Measurements from ENCODE around the gene DFFB. TPM values are rescaled to one million over a fixed set of nuclear protein-coding genes. Genes with fewer than 3 reads are reported as not detected.

Gene DFFB
- total RNA-seq, 2 experiments from 2014 or later: 8.8 to 11.1 TPM

DNA sequence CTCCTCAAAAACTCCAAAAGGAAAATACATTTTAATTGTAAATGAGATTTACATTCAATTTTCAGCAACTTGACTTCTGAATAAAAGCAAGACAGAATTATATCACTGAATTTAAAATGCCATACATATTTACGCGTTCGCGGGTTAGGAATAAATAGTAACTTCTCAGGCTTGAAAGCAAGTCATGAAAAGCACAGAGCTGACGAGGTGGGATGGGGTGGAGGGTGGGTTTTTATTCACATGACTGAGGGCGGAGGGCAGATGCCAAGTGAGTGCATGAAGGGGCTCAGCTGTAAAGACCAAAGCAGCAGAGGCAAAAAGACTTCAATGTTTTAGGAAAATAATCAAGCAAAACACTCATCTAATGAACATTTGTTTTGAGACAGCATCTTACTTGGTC, 6.0 kb upstream of the DFFB start:
- Mint-ChIP-seq H3K27ac (no peak overlapping the region), H3K36me3 (peaks cover 9% of the 10 kb centered on the region), H3K4me1 (peaks cover 11% of the 10 kb centered on the region), H3K4me3 (no peak overlapping the region), H3K9me3 (no peaks in the 10 kb centered on the region), H3K27me3 (no peaks in the 10 kb centered on the region)
- DNase-seq: no peak

GRCh38 chr1:3852091-3852490, 5.2 kb upstream of the DFFB start:
- no peak for DNase-seq
- H3K36me3 Mint-ChIP-seq: peaks cover 9% of the 10 kb centered on the region
- no peaks in the 10 kb centered on the region for H3K27me3 Mint-ChIP-seq
- peaks cover 11% of the 10 kb centered on the region for H3K4me1 Mint-ChIP-seq
- H3K9me3 Mint-ChIP-seq: no peaks in the 10 kb centered on the region
- no peak overlapping the region for H3K4me3 Mint-ChIP-seq
- H3K27ac Mint-ChIP-seq: no peak overlapping the region

DNA sequence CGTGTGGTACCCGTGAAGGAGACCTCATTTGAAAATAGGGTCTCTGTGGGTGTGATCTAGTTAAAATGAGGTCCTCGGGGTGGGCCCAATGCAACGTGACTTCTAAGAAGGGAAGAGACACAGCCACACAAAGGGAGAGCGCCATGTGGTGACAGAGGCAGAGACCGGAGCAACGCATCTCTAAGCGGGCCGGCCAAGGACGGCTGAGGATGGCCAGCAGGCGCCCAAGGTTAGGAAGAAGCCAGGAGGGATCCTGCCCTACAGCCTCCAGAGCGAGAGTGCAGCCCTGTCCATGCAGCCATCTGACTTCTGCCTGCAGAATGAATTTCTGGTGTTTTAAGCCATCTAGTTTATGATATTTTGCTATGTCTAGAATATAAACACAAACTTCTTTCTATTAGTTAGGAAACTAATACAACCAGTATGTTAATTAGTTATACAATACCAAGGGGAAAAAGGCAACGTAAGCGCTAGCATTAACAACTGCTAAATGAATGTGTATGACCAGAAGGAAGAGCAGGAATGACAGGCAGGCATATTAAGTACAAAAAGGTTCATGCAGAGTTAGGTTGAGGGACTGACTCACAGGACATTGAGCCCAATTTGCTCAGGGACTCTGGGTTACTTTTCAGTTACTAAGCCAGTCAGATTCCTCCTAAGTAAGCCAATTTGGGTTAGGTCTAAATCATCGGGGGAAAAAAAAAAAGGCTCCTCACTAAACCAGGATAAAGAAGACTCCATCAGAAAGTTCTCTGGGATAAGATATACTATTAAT, 4.4 kb upstream of the DFFB start:
- no peaks in the 10 kb centered on the region for H3K27me3 Mint-ChIP-seq
- no peak overlapping the region for H3K27ac Mint-ChIP-seq

DNA sequence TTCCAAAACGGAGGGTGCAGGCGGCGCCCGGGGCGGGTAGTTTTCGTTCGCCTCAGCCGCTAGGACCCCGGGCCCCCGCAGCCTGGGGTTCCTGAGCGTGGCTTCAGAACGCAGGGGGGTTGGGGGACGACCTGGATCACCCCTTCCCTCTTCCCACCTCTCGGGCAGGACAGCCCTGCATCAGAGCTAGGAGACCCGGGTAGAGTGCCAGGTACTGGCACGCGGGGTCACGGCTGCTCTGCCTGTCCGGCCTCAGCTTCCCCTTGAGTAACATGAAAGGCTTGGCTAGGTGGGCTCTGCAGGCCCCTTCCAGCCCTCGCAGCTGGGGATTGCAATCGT, 484 bp downstream of the DFFB start:
- no peaks in the 10 kb centered on the region for H3K9me3 Mint-ChIP-seq
- no peak for DNase-seq
- no peaks in the 10 kb centered on the region for H3K27me3 Mint-ChIP-seq
- peaks cover 25% of the 10 kb centered on the region for H3K4me1 Mint-ChIP-seq
- no peaks in the 10 kb centered on the region for H3K36me3 Mint-ChIP-seq
- H3K4me3 Mint-ChIP-seq: peak overlapping the region; percentile 96
- no peak overlapping the region for H3K27ac Mint-ChIP-seq

More for the DNA sequence above, 4.4 kb upstream of the DFFB start:
- no peak overlapping the region for H3K4me3 Mint-ChIP-seq
- peaks cover 11% of the 10 kb centered on the region for H3K4me1 Mint-ChIP-seq
- H3K36me3 Mint-ChIP-seq: peaks cover 8% of the 10 kb centered on the region
- no peak for DNase-seq
- H3K9me3 Mint-ChIP-seq: no peaks in the 10 kb centered on the region

DNA sequence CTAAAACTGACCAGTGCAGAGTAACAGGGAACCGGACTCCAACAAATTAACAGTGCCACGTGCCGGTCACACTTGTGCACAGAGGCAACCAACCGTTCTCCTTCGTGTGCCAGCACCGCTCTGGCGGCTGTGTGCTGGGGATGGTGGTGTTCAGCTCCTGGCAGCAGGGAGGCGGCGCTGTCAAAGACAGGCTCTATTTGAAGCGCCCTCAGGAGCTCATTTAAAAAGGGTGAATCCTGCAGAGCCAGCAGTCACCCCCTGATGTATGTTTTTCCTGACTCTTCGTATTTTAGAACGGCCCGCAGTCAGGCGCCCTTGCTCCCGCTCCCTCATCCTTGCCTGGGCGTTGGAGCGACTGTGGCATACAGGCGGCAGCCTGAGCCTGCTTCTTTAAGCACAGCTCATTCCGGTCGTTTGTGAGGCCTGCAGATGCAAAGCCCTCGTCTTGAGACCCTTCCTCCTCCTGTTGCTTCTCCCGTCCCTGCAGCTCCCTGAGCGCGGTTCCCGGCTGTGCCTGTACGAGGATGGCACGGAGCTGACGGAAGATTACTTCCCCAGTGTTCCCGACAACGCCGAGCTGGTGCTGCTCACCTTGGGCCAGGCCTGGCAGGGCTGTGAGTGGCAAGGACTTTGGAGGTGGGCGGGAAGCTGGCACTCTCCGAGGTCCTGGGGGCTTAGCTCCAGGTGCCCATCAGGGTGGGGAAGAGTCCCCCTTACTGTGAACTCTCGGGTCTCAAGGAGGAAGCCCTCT, 1.1 kb downstream of the DFFB start:
- no peak for DNase-seq
- peak overlapping the region; percentile 96 for H3K4me3 Mint-ChIP-seq
- H3K36me3 Mint-ChIP-seq: no peaks in the 10 kb centered on the region
- H3K27ac Mint-ChIP-seq: no peak overlapping the region
- H3K4me1 Mint-ChIP-seq: peaks cover 27% of the 10 kb centered on the region
- H3K9me3 Mint-ChIP-seq: no peaks in the 10 kb centered on the region
- no peaks in the 10 kb centered on the region for H3K27me3 Mint-ChIP-seq

DNA sequence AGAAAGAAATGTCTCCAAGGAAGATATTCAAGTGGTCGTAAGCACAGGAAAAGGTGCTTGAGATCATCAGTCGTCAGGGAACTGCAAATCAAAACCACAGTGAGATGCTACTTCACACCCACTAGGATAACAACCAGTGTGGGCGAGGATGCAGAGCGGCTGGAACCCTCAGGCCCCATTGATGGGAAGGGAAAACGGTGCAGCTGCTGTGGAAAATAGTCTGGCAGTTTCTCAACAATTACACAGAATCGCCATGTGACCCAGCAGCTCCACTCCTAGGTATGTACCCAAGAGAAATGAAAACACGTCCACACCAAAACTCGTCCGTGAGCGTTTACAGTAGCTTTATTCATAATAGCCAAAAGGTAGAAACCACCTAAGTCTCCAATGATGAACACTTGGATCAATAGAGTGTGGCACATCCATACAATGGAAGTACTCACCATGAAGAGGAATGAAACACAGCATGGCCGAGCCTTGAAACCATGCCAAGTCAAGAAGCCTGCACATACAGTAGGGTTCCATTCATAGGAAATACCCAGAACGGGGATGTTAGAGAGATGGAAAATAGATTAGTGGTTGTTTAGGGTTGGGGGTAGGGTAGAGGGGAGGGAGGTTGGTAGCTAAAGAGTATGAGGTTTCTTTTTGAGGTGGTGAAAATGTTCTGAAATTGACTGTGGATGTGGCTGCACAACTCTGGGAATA, 6.1 kb downstream of the DFFB start:
- no peak overlapping the region for H3K4me3 Mint-ChIP-seq
- H3K4me1 Mint-ChIP-seq: peaks cover 16% of the 10 kb centered on the region
- peaks cover under 1% of the 10 kb centered on the region for H3K36me3 Mint-ChIP-seq
- no peaks in the 10 kb centered on the region for H3K27me3 Mint-ChIP-seq
- no peak overlapping the region for H3K27ac Mint-ChIP-seq
- no peak for DNase-seq
- no peaks in the 10 kb centered on the region for H3K9me3 Mint-ChIP-seq

GRCh38 chr1:3864884-3865283, 7.6 kb downstream of the DFFB start:
- H3K27me3 Mint-ChIP-seq: no peaks in the 10 kb centered on the region
- peaks cover 8% of the 10 kb centered on the region for H3K36me3 Mint-ChIP-seq
- H3K4me1 Mint-ChIP-seq: peaks cover 4% of the 10 kb centered on the region
- DNase-seq: no peak
- H3K4me3 Mint-ChIP-seq: no peak overlapping the region
- no peaks in the 10 kb centered on the region for H3K9me3 Mint-ChIP-seq
- no peak overlapping the region for H3K27ac Mint-ChIP-seq

- Mint-ChIP-seq H3K36me3 (peaks cover 8% of the 10 kb centered on the region), H3K27me3 (no peaks in the 10 kb centered on the region), H3K4me3 (no peak overlapping the region), H3K27ac (no peak overlapping the region), H3K4me1 (peaks cover 3% of the 10 kb centered on the region), H3K9me3 (no peaks in the 10 kb centered on the region)
- DNase-seq: no peak
Measured at GRCh38 chr1:3865606-3866160, 8.4 kb downstream of the DFFB start.

DNA sequence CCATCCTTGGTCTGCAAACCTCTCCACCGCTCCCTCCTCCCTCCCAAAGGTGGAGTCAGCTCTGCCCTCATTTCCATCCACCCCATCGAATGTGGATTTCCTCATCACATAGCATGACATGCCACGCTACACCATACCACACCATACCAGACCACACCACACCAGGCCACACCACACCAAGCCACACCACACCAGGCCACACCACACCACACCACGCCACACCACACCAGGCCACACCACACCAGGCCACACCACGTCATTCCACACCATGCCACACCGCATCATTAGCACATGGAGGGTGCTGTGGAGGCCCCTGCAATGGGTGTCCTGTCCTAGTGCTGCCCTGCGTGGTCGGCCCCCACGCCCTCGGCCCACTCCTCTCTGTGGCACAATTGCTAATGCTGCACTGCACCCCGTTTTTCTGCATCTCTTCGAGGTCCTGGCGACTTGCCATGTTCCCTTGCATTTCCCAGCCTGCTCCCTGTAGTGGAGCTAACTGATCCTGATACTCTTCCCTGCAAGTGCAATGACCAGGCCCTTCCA, 11.3 kb downstream of the DFFB start:
- no peaks in the 10 kb centered on the region for H3K27me3 Mint-ChIP-seq
- DNase-seq: no peak
- peak overlapping the region; percentile 4 for H3K27ac Mint-ChIP-seq
- peaks cover under 1% of the 10 kb centered on the region for H3K4me1 Mint-ChIP-seq
- H3K4me3 Mint-ChIP-seq: no peak overlapping the region
- H3K9me3 Mint-ChIP-seq: no peaks in the 10 kb centered on the region
- peaks cover 12% of the 10 kb centered on the region for H3K36me3 Mint-ChIP-seq

DNA sequence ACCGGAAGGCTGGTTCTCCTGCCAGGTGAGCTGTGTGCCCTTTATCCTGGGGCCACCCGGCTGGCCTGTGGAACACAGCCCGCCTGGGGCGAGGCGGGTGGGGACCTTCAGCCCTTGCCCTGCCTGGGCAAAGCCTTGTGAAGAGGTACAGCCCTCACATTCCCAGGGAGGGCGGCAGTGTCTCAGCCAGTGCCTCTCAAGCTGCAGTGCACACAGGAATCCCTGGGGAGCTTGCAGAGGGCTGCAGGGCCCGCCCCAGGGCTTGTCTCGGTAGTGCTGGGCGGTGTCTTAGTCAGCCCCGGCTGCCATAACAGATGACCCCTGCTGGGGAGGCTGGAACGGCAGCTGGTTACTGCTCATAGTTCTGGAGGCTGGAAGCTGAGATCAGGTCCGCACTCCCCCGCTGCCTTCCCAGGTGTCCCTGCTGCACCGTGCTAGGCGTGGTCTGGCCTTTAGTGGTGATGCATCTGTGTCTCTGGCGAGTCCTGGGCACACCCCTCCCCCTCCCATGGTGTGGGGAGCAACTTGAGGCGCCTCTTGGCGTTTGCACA, 12.6 kb downstream of the DFFB start:
- Mint-ChIP-seq H3K4me1 (no peaks in the 10 kb centered on the region), H3K9me3 (no peaks in the 10 kb centered on the region), H3K36me3 (peaks cover 20% of the 10 kb centered on the region), H3K27ac (no peak overlapping the region), H3K27me3 (no peaks in the 10 kb centered on the region), H3K4me3 (no peak overlapping the region)
- DNase-seq: no peak

GRCh38 chr1:3871451-3871805, 14.2 kb downstream of the DFFB start:
- Mint-ChIP-seq H3K9me3 (no peaks in the 10 kb centered on the region), H3K4me3 (no peak overlapping the region), H3K4me1 (no peaks in the 10 kb centered on the region), H3K36me3 (peaks cover 27% of the 10 kb centered on the region), H3K27ac (no peak overlapping the region), H3K27me3 (no peaks in the 10 kb centered on the region)
- DNase-seq: no peak

DNA sequence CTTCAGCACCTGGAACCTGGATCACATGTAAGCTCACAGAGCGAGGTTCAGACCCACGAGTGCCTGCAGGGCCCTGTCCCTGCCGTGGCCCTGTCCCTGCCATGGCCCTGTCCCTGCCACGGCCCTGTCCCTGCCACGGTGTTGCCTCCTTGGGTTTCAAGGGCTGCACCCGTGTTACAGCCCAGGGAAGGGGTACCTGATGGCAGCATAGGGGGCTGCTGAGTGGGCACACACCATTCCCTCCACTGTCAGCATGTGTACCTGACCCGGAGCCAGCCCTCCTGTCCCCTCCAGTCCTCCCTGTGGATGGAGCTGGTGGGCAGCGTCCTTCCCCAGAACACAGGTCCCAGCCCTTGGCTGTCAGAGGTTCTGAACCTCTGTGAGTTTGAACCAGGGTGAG, 15.3 kb downstream of the DFFB start:
- H3K27ac Mint-ChIP-seq: no peak overlapping the region
- H3K27me3 Mint-ChIP-seq: no peaks in the 10 kb centered on the region
- peaks cover 27% of the 10 kb centered on the region for H3K36me3 Mint-ChIP-seq
- H3K9me3 Mint-ChIP-seq: no peaks in the 10 kb centered on the region
- no peak for DNase-seq
- H3K4me3 Mint-ChIP-seq: no peak overlapping the region
- no peaks in the 10 kb centered on the region for H3K4me1 Mint-ChIP-seq

- Mint-ChIP-seq H3K4me3 (no peak overlapping the region), H3K27me3 (no peaks in the 10 kb centered on the region), H3K9me3 (peaks cover 3% of the 10 kb centered on the region), H3K4me1 (no peaks in the 10 kb centered on the region), H3K27ac (no peak overlapping the region), H3K36me3 (peaks cover 23% of the 10 kb centered on the region)
- no peak for DNase-seq
Measured at GRCh38 chr1:3874736-3875135, 17.5 kb downstream of the DFFB start.

GRCh38 chr1:3876716-3877115, 19.4 kb downstream of the DFFB start:
- Mint-ChIP-seq H3K36me3 (peaks cover 23% of the 10 kb centered on the region), H3K27ac (no peak overlapping the region), H3K4me1 (no peaks in the 10 kb centered on the region), H3K4me3 (no peak overlapping the region), H3K9me3 (peaks cover 3% of the 10 kb centered on the region), H3K27me3 (no peaks in the 10 kb centered on the region)
- no peak for DNase-seq

- Mint-ChIP-seq H3K4me3 (no peak overlapping the region), H3K27ac (no peak overlapping the region), H3K36me3 (peaks cover 14% of the 10 kb centered on the region), H3K27me3 (no peaks in the 10 kb centered on the region), H3K9me3 (peaks cover 3% of the 10 kb centered on the region), H3K4me1 (no peaks in the 10 kb centered on the region)
- DNase-seq: no peak
Measured at GRCh38 chr1:3879099-3879498, 21.8 kb downstream of the DFFB start.
